ENCODE measurements around the gene UBXN7. TPM values are rescaled to one million over a fixed set of nuclear protein-coding genes. Genes with fewer than 3 reads are reported as not detected.
A peak's percentile ranks its signal among the peaks of the same experiment; 100 is the strongest.
"Not testable (repeated sequence)": the region's sequence is repeated elsewhere in the genome, so short reads cannot be mapped to it uniquely, and the experiment has no call there.

The UBXN7 gene
- total RNA-seq, 1 donor from 2014 or later, result 102 TPM

DNA sequence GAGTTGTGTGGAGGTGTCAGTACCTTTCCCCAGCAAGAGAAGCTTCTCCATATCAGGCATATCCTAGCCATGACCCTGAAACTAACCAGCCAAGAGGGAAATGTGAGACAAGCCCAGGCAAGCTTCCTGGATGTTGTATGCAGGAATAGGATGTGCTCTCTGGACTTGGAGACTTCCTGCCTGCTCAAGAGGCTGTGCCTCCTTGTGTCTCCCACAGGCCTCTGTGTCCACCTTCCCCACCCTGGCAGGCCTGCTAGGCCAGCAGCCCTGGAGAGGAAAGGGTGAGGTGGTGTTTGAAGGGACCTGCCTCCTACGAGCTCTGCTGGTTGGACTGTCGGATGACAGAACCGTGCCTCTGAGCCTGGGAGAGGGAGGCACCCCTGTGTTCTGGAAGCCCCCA is 112.1 kb downstream of the UBXN7 start:
- TF ChIP-seq, protein P1, sequence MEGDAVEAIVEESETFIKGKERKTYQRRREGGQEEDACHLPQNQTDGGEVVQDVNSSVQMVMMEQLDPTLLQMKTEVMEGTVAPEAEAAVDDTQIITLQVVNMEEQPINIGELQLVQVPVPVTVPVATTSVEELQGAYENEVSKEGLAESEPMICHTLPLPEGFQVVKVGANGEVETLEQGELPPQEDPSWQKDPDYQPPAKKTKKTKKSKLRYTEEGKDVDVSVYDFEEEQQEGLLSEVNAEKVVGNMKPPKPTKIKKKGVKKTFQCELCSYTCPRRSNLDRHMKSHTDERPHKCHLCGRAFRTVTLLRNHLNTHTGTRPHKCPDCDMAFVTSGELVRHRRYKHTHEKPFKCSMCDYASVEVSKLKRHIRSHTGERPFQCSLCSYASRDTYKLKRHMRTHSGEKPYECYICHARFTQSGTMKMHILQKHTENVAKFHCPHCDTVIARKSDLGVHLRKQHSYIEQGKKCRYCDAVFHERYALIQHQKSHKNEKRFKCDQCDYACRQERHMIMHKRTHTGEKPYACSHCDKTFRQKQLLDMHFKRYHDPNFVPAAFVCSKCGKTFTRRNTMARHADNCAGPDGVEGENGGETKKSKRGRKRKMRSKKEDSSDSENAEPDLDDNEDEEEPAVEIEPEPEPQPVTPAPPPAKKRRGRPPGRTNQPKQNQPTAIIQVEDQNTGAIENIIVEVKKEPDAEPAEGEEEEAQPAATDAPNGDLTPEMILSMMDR (IDR thresholded peaks at IDR 0.05; ENCODE audit: unreplicated experiment), result no peak
- no peaks in the 10 kb centered on the region for H3K9me3 Mint-ChIP-seq (ENCODE audit: low read depth)
- no peak overlapping the region for H3K27ac Mint-ChIP-seq
- no peaks in the 10 kb centered on the region for H3K4me1 Mint-ChIP-seq (ENCODE audit: low read depth)
- H3K4me3 Mint-ChIP-seq (ENCODE audit: low read depth), result no peak overlapping the region
- no peaks in the 10 kb centered on the region for H3K27me3 Mint-ChIP-seq
- H3K36me3 Mint-ChIP-seq (ENCODE audit: insufficient read depth), result no peaks in the 10 kb centered on the region
- DNase-seq (ENCODE audit: low spot score, unreplicated experiment), result no peak

DNA sequence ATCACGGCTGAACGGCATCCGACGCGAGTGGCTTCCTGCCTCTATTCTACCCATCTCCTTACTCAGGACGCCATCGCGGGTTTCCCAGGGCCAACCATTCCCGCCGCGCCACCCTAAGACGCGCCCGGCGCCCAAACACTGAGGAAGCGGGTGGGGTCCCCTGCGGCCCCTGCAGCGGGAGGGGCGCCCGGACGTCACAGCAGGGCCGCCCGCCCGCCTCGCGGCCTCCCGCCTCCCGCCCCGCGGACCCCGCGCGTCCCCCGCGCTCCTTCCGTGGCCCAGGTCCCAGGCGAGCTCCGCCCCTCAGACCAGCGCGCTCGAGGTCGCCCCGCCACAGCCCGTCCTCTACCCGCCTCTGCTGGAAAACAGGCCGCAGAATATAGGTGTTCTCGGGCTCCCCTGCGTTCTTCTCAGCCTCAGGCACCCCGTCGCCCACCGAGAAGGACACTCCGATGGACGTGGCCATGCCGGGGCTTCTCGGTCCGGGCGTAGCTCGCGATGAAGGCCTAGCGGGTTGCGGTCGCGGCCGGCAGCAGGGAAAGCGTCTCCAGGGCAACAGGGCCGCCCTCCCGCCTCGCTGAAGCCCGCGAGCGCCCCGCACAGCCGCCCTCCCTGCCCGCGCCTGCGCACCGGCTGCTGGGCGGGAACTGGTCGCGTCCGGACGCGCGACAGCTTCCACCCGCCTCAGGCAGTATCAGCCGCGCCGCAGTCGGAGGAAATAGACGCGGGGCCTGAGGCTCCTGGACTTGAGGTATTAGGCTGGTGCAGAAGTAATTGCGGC is 114.3 kb downstream of the UBXN7 start, which contains the start of gene DYNLT2B:
DYNLT2B (minus strand) TSS at position 554 of the 781 bp plus-strand sequence; CDS start at position 466, 88 bp downstream.
- H3K4me3 Mint-ChIP-seq (ENCODE audit: low read depth), result peak within 1 kb of the TSS; percentile 95
- peak; percentile 83 for DNase-seq (ENCODE audit: low spot score, unreplicated experiment)
- no peaks in the 10 kb centered on the region for H3K27me3 Mint-ChIP-seq
- H3K27ac Mint-ChIP-seq, result peak within 1 kb of the TSS; percentile 99
- TF ChIP-seq, protein P1 (IDR thresholded peaks at IDR 0.05; ENCODE audit: unreplicated experiment), result no peak
- H3K4me1 Mint-ChIP-seq (ENCODE audit: low read depth), result no peaks in the 10 kb centered on the region
- H3K9me3 Mint-ChIP-seq (ENCODE audit: low read depth), result no peaks in the 10 kb centered on the region
- H3K36me3 Mint-ChIP-seq (ENCODE audit: insufficient read depth), result peaks cover 7% of the 10 kb centered on the region

DNA sequence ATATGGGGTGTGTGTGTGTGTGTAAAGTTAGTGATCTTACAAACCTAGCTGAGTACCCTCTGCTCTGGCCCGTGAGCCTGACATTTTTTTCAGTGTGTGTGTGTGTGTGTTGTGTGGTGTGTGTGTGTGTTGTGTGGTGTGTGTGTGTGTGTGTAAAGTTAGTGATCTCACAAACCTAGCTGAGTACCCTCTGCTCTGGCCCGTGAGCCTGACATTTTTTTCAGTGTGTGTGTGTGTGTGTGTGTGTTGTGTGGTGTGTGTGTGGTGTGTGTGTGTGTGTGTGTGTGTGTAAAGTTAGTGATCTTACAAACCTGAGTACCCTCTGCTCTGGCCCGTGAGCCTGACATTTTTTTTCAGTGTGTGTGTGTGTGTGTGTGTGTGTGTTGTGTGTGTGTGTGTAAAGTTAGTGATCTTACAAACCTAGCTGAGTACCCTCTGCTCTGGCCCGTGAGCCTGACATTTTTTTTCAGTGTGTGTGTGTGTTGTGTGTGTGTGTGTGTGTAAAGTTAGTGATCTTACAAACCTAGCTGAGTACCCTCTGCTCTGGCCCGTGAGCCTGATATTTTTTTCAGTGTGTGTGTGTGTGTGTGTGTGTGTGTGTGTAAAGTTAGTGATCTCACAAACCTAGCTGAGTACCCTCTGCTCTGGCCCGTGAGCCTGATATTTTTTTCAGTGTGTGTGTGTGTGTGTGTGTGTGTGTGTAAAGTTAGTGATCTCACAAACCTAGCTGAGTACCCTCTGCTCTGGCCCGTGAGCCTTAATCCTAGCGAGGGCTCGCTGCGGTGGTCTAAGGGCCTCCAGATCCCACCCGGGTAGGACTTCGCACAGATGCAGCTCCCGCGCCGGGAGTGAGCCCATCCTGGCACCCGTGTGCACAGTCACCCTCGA is 115.2 kb downstream of the UBXN7 start:
- peak overlapping the region; percentile 95 for H3K4me3 Mint-ChIP-seq (ENCODE audit: low read depth)
- H3K27ac Mint-ChIP-seq, result peak overlapping the region; percentile 94
- H3K27me3 Mint-ChIP-seq; DNase-seq (ENCODE audit: low spot score, unreplicated experiment); H3K4me1 Mint-ChIP-seq (ENCODE audit: low read depth); H3K9me3 Mint-ChIP-seq (ENCODE audit: low read depth); H3K36me3 Mint-ChIP-seq (ENCODE audit: insufficient read depth): not testable (repeated sequence)

DNA sequence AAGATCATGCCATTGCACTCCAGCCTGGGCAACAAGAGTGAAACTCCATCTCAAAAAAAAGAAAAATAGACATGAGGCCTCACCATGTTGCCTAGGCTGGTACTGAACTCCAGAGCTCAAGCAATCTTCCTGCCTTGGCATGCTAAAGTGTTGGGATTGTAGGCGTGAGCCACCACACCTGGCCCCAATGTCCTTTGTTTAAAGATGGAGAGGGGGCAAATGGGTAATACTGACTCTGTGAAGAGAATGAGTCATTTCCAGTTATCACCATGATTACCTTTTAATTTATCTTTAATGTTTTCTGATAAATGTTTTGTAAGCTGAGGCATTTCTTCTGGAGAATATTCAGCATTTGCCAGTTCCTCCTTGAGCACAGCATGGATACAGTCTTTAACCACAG is 116.4 kb downstream of the UBXN7 start:
- Mint-ChIP-seq H3K9me3 (ENCODE audit: low read depth) (no peaks in the 10 kb centered on the region), H3K4me1 (ENCODE audit: low read depth) (no peaks in the 10 kb centered on the region), H3K27ac (no peak overlapping the region), H3K27me3 (no peaks in the 10 kb centered on the region), H3K4me3 (ENCODE audit: low read depth) (no peak overlapping the region), H3K36me3 (ENCODE audit: insufficient read depth) (peaks cover 7% of the 10 kb centered on the region)
- TF ChIP-seq, protein P1 (IDR thresholded peaks at IDR 0.05; ENCODE audit: unreplicated experiment), result no peak
- no peak for DNase-seq (ENCODE audit: low spot score, unreplicated experiment)

DNA sequence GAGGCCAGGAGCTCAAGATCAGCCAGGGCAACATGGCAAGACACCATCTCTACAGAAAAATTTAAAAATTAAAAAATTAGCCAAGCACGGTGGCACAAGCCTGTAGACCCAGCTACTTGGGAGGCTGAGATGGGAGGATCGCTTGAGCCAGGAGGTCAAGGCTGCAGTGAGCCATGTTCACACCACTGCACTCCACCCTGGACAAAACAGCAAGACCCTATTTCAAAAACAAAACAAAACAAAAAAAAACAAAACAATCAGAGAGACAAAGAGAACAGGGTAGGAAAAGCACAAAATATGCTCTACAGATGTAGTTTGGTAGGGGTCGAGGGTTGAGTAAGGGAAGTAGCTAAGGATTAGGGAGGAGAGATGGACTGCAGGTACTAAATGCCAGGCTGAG is 117.6 kb downstream of the UBXN7 start:
- peaks cover 7% of the 10 kb centered on the region for H3K36me3 Mint-ChIP-seq (ENCODE audit: insufficient read depth)
- no peak overlapping the region for H3K27ac Mint-ChIP-seq
- H3K4me3 Mint-ChIP-seq (ENCODE audit: low read depth), result peak overlapping the region; percentile 9
- no peaks in the 10 kb centered on the region for H3K9me3 Mint-ChIP-seq (ENCODE audit: low read depth)
- TF ChIP-seq, protein P1 (IDR thresholded peaks at IDR 0.05; ENCODE audit: unreplicated experiment), result no peak
- H3K27me3 Mint-ChIP-seq, result no peaks in the 10 kb centered on the region
- no peak for DNase-seq (ENCODE audit: low spot score, unreplicated experiment)
- H3K4me1 Mint-ChIP-seq (ENCODE audit: low read depth), result no peaks in the 10 kb centered on the region

DNA sequence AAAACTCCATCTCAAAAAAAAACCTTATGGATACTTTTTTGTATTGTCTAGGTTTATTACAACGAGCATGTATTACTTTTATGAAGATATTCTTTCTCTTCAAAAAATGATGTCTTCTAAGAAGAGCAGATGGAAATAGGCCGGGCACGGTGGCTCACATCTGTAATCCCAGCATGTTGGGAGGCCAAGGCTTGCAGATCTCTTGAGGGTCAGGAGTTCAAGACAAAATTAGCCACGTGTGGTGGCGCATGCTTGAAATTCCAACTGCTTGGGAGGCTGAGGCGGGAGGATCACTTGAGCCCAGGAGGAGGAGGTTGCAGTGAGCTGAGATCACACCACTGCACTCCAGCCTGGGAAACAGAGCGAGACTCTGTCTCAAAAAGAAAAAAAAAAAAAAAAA is 118.1 kb downstream of the UBXN7 start:
- H3K4me3 Mint-ChIP-seq (ENCODE audit: low read depth); H3K36me3 Mint-ChIP-seq (ENCODE audit: insufficient read depth); H3K4me1 Mint-ChIP-seq (ENCODE audit: low read depth); DNase-seq (ENCODE audit: low spot score, unreplicated experiment); H3K9me3 Mint-ChIP-seq (ENCODE audit: low read depth); H3K27me3 Mint-ChIP-seq: not testable (repeated sequence)
- peak overlapping the region; percentile 19 for H3K27ac Mint-ChIP-seq

DNA sequence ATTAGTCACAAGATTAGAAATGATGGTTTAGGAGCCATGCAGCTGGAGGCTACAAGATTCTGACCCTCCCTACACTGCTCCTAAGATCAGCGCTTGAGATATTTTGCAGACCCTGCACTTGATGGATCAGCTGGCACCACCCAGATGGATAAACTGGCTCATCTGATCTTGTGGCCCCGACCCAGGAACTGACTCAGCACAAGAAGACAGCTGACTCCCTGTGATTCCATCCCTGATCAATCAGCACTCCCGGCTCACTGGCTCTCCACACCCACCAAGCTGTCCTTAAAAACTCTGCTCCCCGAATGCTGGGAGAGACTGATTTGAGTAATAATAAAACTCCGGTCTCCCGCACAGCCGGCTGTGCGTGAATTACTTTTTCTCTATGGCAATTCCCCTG is 129.3 kb downstream of the UBXN7 start:
- not testable (repeated sequence) for H3K27ac Mint-ChIP-seq; H3K27me3 Mint-ChIP-seq; DNase-seq (ENCODE audit: low spot score, unreplicated experiment); H3K4me3 Mint-ChIP-seq (ENCODE audit: low read depth); H3K4me1 Mint-ChIP-seq (ENCODE audit: low read depth); H3K9me3 Mint-ChIP-seq (ENCODE audit: low read depth)
- H3K36me3 Mint-ChIP-seq (ENCODE audit: insufficient read depth), result peaks cover 16% of the 10 kb centered on the region

DNA sequence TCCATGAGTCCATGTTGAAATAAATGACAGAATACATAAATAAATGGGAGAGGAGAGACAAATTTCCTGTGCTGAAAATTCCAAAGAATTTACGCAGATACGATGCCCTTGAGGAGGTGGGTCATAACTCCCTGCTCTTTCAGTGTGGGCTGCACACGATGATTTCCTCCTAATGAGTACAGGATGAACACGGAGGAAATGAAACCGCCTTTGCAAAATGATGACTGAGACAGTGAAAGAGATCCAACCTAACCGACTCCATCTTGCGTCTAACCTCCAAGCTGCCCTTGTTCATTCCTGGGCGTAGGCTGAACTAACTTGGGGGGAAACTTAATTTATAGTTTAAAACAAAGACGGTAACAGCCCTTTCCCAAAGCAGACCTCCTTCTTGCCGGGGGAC is 129.7 kb downstream of the UBXN7 start:
- not testable (repeated sequence) for H3K27ac Mint-ChIP-seq; H3K27me3 Mint-ChIP-seq; H3K4me1 Mint-ChIP-seq (ENCODE audit: low read depth); DNase-seq (ENCODE audit: low spot score, unreplicated experiment); H3K9me3 Mint-ChIP-seq (ENCODE audit: low read depth); H3K4me3 Mint-ChIP-seq (ENCODE audit: low read depth)
- H3K36me3 Mint-ChIP-seq (ENCODE audit: insufficient read depth), result peaks cover 16% of the 10 kb centered on the region
